Measurements from ENCODE around the gene MTCH1.
A peak's percentile ranks its signal among the peaks of the same experiment; 100 is the strongest.
"Not testable (repeated sequence)": the region's sequence is repeated elsewhere in the genome, so short reads cannot be mapped to it uniquely, and the experiment has no call there.

Gene MTCH1

DNA sequence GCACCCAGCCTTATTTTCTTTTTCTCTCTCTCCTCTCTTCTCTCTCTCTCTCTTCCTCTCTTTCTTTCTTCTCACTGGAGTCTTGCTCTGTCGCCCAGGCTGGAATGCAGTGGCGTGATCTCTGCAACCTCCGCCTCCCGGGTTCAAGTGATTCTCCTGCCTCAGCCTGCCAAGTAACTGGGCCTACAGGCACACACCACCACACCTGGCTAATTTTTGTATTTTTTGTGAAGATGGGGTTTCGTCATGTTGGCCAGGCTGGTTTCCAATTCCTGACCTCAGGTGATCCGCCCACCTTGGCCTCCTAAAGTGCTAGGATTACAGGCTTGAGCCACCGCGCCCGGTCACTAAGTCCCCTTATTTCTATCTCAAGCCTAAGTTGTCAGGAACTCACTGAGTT is 36.9 kb downstream of the MTCH1 start:
- DNase-seq: not testable (repeated sequence)

GRCh38 chr6:36947570-36948351 is 38.2 kb downstream of the MTCH1 start:
- peak; percentile 15 to 67 for DNase-seq

DNA sequence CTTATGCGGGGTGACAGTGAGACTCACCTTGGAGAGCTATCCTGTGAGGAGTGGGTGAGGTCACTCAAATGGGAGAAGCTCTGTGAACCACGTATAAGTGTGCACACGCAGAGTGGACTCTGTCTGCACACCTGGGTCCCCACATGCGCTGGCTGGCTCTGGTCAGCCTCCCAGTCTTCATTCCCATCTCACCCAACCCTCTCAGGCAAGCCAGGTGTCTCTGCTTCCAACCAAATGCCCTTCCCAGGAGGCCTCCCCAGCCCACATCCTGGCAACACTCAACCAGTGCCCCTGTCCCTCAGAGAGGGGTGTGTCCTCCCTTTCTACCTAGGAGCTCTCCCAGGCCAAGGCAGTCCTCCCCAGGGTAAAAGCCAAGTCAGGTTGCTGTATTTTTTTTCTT is 39.5 kb downstream of the MTCH1 start:
- no peak for DNase-seq

GRCh38 chr6:36945301-36945700 is 40.7 kb downstream of the MTCH1 start:
- DNase-seq: no peak

GRCh38 chr6:36944650-36945049 is 41.3 kb downstream of the MTCH1 start:
- no peak for DNase-seq

- not testable (repeated sequence) for DNase-seq
Observed at GRCh38 chr6:36942329-36942728, 43.7 kb downstream of the MTCH1 start.

DNA sequence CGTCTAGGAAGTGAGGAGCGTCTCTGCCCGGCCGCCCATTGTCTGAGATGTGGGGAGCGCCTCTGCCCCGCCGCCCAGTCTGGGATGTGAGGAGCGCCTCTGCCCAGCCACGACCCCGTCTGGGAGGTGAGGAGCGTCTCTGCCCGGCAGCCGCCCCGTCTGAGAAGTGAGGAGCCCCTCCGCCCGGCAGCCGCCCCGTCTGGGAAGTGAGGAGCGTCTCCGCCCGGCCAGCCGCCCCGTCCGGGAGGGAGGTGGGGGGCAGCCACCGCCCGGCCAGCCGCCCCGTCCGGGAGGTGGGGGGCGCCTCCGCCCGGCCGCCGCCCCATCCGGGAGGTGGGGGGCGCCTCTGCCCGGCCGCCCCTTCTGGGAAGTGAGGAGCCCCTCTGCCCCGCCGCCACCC is 44.4 kb downstream of the MTCH1 start:
- not testable (repeated sequence) for DNase-seq

GRCh38 chr6:36940027-36940426 is 46.0 kb downstream of the MTCH1 start:
- no peak for DNase-seq

- DNase-seq: not testable (repeated sequence)
Observed at GRCh38 chr6:36939005-36939404, 47.0 kb downstream of the MTCH1 start.

DNA sequence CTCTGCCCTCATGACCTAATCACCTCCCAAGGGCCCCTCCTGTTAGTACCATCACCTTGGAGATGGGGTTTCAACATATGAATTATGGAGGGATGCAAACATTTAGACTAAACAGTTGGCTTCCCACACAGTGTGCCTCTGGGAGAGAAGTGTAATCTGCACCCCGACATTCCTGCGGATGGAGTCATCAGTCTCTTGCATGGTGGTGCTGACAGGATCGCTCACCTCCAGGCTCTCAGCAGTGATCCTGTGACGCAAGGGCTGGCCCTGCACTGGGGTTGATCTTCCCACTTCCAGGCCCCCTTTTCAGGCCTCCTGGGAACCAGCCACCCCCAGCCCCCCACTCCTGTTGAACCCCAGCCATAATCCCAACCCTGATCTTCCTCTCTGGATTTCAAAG is 47.5 kb downstream of the MTCH1 start:
- no peak for DNase-seq

DNA sequence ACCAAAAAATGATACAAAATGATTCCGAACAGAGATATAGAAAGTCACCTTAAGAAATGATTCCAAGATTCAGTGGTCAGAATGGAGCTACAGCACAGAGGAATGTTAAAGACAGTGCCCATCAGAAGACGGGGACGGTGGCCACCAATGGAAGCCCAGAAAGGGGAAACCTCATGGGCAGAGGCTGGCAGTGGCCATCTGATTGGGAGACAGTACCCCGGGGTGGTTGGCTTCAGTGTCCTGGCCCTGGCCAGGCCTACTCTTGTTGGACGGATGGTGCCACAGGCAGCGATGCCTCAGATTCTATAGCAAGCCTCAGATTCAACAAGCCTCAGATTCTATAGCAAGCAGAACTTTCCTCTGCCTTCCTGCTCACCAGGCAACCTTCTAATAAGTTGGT is 48.1 kb downstream of the MTCH1 start:
- DNase-seq: no peak

GRCh38 chr6:36936824-36937223 is 49.2 kb downstream of the MTCH1 start:
- no peak for DNase-seq

DNA sequence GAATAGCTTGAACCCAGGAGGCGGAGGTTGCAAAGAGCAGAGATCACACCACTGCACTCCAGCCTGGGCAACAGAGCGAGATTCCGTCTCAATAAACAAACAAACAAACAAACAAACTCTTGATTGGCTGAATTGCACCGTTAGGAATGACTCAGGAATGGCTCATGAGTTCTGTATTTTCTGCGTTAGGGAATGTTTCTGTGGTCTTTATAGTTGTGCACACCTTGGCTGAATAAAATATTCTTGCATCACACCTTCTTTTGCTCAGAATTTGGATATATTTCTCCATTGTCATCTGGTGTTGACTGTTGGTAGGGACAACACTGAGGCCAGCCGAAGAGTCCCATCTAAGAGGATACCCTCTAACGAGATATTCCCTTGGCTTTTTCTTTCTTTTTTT is 51.1 kb downstream of the MTCH1 start:
- no peak for DNase-seq

GRCh38 chr6:36933519-36933918 is 52.5 kb downstream of the MTCH1 start:
- no peak for DNase-seq

- no peak for DNase-seq
Observed at GRCh38 chr6:36933102-36933501, 52.9 kb downstream of the MTCH1 start.

GRCh38 chr6:36930483-36930882 is 55.5 kb downstream of the MTCH1 start:
- DNase-seq: no peak

DNA sequence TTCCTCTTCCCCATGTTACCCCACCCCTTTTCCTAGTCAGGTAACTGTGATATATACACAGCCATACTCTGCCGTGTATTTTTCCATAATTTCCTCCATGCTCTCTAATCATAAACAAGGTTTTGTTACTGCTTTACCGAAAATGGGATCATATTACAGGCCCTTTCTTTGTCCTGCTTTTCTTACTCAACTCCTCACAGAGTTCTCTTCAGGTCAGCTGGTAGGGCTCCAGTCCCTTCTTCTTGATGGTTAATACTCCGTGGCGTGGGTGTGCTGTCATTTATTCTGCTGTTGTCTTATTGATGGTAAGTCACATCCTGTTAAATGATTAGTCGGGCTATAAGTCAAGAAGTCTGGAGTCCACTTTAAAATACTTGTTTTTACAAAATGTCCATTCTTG is 56.4 kb downstream of the MTCH1 start:
- no peak for DNase-seq

DNA sequence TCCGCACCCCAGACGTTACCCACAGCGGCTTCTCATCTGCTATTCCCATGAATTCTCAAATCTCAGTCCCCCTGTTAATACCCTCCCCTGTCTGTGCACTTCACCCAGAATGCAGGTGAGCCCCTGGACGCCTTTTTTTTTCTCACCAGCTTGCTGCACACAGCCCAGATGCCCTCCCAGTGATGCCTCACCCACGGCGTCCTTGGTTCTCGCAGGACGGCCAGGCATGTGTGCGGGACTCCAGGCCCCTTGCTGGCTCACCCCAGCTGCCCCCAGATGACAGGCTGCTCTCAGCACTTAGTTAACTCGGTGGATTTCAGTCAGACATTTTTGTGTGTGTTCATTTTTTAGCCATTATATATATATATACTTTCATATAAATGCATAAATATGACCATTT is 56.8 kb downstream of the MTCH1 start:
- DNase-seq: no peak

- no peak for DNase-seq
Observed at GRCh38 chr6:36928547-36928918, 57.5 kb downstream of the MTCH1 start.

DNA sequence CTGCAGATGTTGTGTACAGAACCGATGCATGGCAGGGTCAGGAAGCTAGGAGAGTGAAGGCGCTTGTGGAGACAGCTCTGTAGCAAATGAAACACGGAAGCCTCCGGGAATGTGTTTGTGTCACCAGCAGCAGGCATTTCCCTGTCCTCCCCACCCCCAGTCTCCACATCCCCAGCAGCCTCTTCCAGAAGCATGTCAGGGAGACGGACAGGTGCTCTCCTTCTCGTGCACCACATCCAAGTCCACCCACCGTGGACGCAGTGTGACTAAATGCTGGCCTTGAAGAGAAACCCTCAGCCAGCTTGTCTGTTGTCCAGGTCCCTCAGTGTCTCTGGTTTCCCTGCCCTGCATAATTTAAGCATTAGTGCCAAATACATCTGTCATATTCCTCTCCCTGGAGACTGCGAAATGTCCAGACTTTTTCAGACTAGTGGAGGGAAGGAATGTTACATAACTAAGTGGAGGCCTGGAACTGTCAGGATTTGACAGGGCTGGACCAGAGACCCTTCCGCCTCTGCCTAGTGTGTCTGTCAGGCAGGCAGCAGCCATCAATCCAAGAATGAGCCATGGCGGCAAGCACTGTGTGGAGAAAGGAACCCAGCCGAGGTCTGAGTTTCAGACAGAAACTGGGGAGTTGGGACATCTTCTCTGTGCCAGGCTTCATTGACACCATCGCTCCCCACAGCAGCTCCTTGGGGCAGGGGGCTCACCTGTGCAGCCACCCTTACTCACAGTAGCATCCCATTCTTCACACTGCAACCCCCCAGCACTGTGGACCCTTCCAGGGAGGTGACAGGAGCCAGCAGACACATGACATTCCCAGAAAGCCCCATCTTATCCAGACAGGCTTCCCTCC is 58.1 kb downstream of the MTCH1 start:
- no peak for DNase-seq

- DNase-seq: no peak
Observed at GRCh38 chr6:36926708-36927513, 59.1 kb downstream of the MTCH1 start.

DNA sequence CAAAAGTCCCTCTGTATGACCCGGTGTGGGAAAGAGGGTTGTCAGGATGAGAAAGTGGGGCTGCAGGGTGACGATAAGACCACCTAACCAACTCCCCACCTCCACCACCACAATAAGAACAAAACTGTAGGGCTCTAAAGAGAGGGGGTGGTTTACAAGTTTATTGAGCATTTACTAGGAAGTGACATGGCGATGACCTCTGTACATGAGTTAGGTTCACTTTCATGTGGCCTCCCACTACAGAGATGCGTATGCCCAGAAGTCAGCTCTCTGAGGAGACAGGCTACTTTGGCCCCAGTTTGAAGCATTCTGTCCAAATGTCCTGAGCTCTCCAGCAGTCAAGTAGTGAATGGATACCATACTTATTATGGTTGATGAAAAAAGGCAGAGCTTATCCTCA is 60.2 kb downstream of the MTCH1 start:
- DNase-seq: no peak

DNA sequence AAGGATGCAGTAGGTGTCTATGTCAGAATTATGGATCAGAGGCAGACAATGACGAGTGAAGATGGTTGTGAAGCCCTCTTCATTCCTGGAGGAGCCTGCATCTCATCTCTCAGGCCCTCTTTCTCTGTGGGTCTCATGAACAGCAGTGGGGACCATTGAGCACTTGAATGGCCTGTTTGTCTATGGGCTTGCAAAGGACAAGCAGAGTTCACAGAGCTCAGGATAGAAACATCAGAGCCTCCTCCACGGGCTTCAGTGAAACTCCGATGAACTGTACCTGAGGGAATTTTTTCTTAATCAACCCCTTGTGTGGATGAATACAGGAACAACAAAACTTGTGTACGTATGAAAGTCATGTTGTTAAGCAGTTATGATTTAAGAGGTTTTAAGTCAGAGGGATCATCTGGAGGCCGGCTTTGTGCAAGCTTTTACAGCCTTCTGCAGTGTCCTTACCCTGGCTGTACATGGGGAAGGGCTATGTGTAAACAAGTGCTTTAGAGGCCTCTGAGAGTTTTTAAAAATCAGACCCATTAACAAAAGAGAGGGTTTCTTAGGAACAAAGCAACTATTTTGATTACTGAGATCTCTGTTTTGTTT is 61.1 kb downstream of the MTCH1 start:
- DNase-seq: no peak
